Transverse colon (tissue), 4 donors: ENCODE results near the gene C14orf119. TPM values are rescaled to one million over a fixed set of nuclear protein-coding genes. Genes with fewer than 3 reads are reported as not detected.

Source experiments
- DNase-seq: peaks from one replicate; pipeline ENCODE4 v3.0.0-alpha.2; 2019
- H3K27ac ChIP-seq, 4 donors: fragments of 200-600 bp; sonication (generic); 2 replicates each; pipeline ENCODE4 v1.5.1; 2016 to 2018; ENCODE audit warnings: inconsistent platforms in 4 of 4
- H3K27me3 ChIP-seq: fragments of 200-600 bp; sonication (generic); 2 replicates; pipeline ENCODE4 v1.5.1; 2017; ENCODE audit warnings: inconsistent platforms
- H3K36me3 ChIP-seq, 4 donors: fragments of 200-600 bp; sonication (generic); 2 replicates each; pipeline ENCODE4 v1.5.1; 2017 to 2019; ENCODE audit warnings: inconsistent platforms in 4 of 4
- H3K4me1 ChIP-seq, 4 donors: fragments of 200-600 bp; sonication (generic); 2 replicates each; pipeline ENCODE4 v1.5.1; 2017 to 2020; ENCODE audit warnings: inconsistent platforms in 4 of 4
- H3K4me3 ChIP-seq, 4 donors: fragments of 200-600 bp; sonication (generic); 1 replicate in 1 of 4; 2 replicates in 3 of 4; pipeline versions ENCODE4 v1.5.1 to v1.6.1; 2017 to 2019; ENCODE audit warnings: inconsistent platforms in 4 of 4
- H3K9me3 ChIP-seq, 2 donors: fragments of 200-600 bp; sonication (generic); 2 replicates each; pipeline ENCODE4 v1.5.1; 2017 to 2019; ENCODE audit warnings: inconsistent platforms in 2 of 2
- EP300 ChIP-seq: sonication (generic); formaldehyde crosslinking; IDR thresholded peaks from one replicate; pipeline ENCODE4 v1.6.1; 2017; ENCODE audit warnings: antibody characterized with exemption, low read depth
- POLR2A ChIP-seq: fragments of 450-650 bp; IDR thresholded peaks from one replicate; pipeline ENCODE4 v1.6.1; 2016; ENCODE audit warnings: antibody characterized with exemption, mild to moderate bottlenecking, moderate library complexity
- POLR2AphosphoS5 ChIP-seq, 3 donors: sonication (generic); formaldehyde crosslinking; IDR thresholded peaks; one replicate each; pipeline ENCODE4 v1.6.1; 2016; ENCODE audit warnings: antibody characterized with exemption in 3 of 3
- WGBS, 2 donors: methylation state at CpG; one replicate each; pipeline ENCODE4 v1.1.5; 2018; ENCODE audit warnings: low coverage in 1 of 2; 5-methylcytosine and 5-hydroxymethylcytosine counted together
- in situ Hi-C, 4 donors: fragments of 200-750 bp; cut with MboI; loops; one replicate each; pipeline versions ENCODE4 v1.15.0 to v1.15.1; 2017; ENCODE audit warnings: low sequenced_read_pairs in 3 of 4, low pct_ligation_motif_present in 1 of 4, low pct_unique_long_range_greater_than_20kb in 1 of 4
- intact Hi-C: fragments of 100-400 bp; cut with DNase I; formaldehyde crosslinking; loops from one replicate; pipeline ENCODE4 v1.15.1; 2023; ENCODE audit warnings: low total_unique reads
- total RNA-seq, 4 donors: library from RNA; depleted of rRNA; stranded (reverse); fragments of >200 nt; gene quantifications; one replicate each; pipeline ENCODE4 v1.1.0, GENCODE V29; 2016
- TF ChIP-seq, protein P1 (sequence below), 5 experiments: fragments of 200-600 bp in 3 of 5; fragments of 450-650 bp in 2 of 5; sonication (generic) in 3 of 5; IDR thresholded peaks; 1 replicate in 2 of 5; 2 replicates in 3 of 5; pipeline ENCODE4 v1.5.1; 2016 to 2017; ENCODE audit warnings: antibody characterized with exemption in 5 of 5, inconsistent platforms in 3 of 5, mild to moderate bottlenecking in 2 of 5, moderate library complexity in 1 of 5

The C14orf119 gene
- total RNA-seq, 4 donors from 2014 or later = 3.6 to 33.7 (median 32.0) TPM

GRCh38 chr14:23054000-23054811 is 41.1 kb upstream of the C14orf119 start:
- TF ChIP-seq EP300 = no peak
- TF ChIP-seq POLR2AphosphoS5 (IDR thresholded peaks at IDR 0.05) = no peak
- Histone ChIP-seq H3K4me1 (peaks cover 10 to 26% (median 17%) of the 10 kb centered on the region in 4 donors), H3K27me3 (no peaks in the 10 kb centered on the region), H3K36me3 (peaks cover 0 to 4% (median under 1%) of the 10 kb centered on the region in 4 donors), H3K4me3 (no peak overlapping the region), H3K9me3 (no peaks in the 10 kb centered on the region), H3K27ac (no peak overlapping the region)
- DNase-seq = no peak
- WGBS, 2 donors = 77% methylated on average over 16 of the region's 17 CpGs; no CpG with 5 or more reads in 1 of the 2 donors
- in situ Hi-C loops (loop anchor here in 3 of 4 donors (5.0 kb wide), 2 partner anchors 62 to 67 kb away; no protein-coding TSS in a partner anchor), intact Hi-C loops (no loop called here)

- DNase-seq = no peak
- Histone ChIP-seq H3K27ac (no peak overlapping the region), H3K36me3 (peaks cover 0 to 10% (median 5%) of the 10 kb centered on the region in 4 donors), H3K4me3 (no peak overlapping the region), H3K9me3 (no peaks in the 10 kb centered on the region), H3K4me1 (peaks cover 10 to 26% (median 17%) of the 10 kb centered on the region in 4 donors), H3K27me3 (no peaks in the 10 kb centered on the region)
- TF ChIP-seq, protein P1, sequence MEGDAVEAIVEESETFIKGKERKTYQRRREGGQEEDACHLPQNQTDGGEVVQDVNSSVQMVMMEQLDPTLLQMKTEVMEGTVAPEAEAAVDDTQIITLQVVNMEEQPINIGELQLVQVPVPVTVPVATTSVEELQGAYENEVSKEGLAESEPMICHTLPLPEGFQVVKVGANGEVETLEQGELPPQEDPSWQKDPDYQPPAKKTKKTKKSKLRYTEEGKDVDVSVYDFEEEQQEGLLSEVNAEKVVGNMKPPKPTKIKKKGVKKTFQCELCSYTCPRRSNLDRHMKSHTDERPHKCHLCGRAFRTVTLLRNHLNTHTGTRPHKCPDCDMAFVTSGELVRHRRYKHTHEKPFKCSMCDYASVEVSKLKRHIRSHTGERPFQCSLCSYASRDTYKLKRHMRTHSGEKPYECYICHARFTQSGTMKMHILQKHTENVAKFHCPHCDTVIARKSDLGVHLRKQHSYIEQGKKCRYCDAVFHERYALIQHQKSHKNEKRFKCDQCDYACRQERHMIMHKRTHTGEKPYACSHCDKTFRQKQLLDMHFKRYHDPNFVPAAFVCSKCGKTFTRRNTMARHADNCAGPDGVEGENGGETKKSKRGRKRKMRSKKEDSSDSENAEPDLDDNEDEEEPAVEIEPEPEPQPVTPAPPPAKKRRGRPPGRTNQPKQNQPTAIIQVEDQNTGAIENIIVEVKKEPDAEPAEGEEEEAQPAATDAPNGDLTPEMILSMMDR (IDR thresholded peaks at IDR 0.05) = no peak
- TF ChIP-seq EP300 (no peak), POLR2A (no peak), POLR2AphosphoS5 (IDR thresholded peaks at IDR 0.05) (no peak)
- intact Hi-C loops (no loop called here), in situ Hi-C loops (no loop called here)
- WGBS, 2 donors = 94 to 98% methylated on average over 7 to 12 of the region's 12 CpGs
Observed at GRCh38 chr14:23055147-23055550, 40.2 kb upstream of the C14orf119 start.

- peaks cover 0 to 15% (median 7%) of the 10 kb centered on the region in 4 donors for H3K36me3 ChIP-seq
- 61% methylated on average over 3 of the region's 6 CpGs; no CpG with 5 or more reads in 1 of the 2 donors for WGBS, 2 donors
- in situ Hi-C loops (no loop called here), intact Hi-C loops (no loop called here)
- no peaks in the 10 kb centered on the region for H3K27me3 ChIP-seq
- H3K27ac ChIP-seq = no peak overlapping the region
- H3K4me1 ChIP-seq = peaks cover 10 to 26% (median 17%) of the 10 kb centered on the region in 4 donors
- TF ChIP-seq POLR2A (no peak), EP300 (no peak), POLR2AphosphoS5 (IDR thresholded peaks at IDR 0.05) (no peak)
- TF ChIP-seq, protein P1 (IDR thresholded peaks at IDR 0.05) = no peak
- H3K4me3 ChIP-seq = no peak overlapping the region
- no peak for DNase-seq
- H3K9me3 ChIP-seq = no peaks in the 10 kb centered on the region
Observed at GRCh38 chr14:23055621-23056144, 39.6 kb upstream of the C14orf119 start.

- in situ Hi-C loops = no loop called here
- H3K27me3 ChIP-seq = no peaks in the 10 kb centered on the region
- peak overlapping the region in 2 of 4 donors; percentile 68 to 76 for H3K4me3 ChIP-seq
- peak overlapping the region in 1 of 4 donors; percentile 8 for H3K27ac ChIP-seq
- WGBS, 2 donors = 5 to 8% methylated on average over 5 to 17 of the region's 17 CpGs
- intact Hi-C loops = no loop called here
- no peak for TF ChIP-seq EP300
- TF ChIP-seq, protein P1 (IDR thresholded peaks at IDR 0.05) = peak; percentile 59 to 71 (median 64)
- TF ChIP-seq POLR2A = no peak
- H3K9me3 ChIP-seq = no peaks in the 10 kb centered on the region
- peaks cover 10 to 26% (median 17%) of the 10 kb centered on the region in 4 donors for H3K4me1 ChIP-seq
- DNase-seq = peak; percentile 80
- peaks cover 0 to 22% (median 11%) of the 10 kb centered on the region in 4 donors for H3K36me3 ChIP-seq
Observed at GRCh38 chr14:23056145-23056955, 39.0 kb upstream of the C14orf119 start.
